Suprapubic skin (tissue), 4 donors: ENCODE data around the gene HNRNPUL2. TPM values are rescaled to one million over a fixed set of nuclear protein-coding genes. Genes with fewer than 3 reads are reported as not detected.
"Not testable (repeated sequence)": the region's sequence is repeated elsewhere in the genome, so short reads cannot be mapped to it uniquely, and the experiment has no call there.

Experiments used
- DNase-seq, 2 donors: peaks; one replicate each; pipeline ENCODE4 v3.0.0-alpha.2; 2019; ENCODE audit warnings: low spot score in 2 of 2
- H3K27ac ChIP-seq: fragments of 200-600 bp; sonication (generic); one replicate; pipeline ENCODE4 v1.5.1; 2019
- H3K27me3 ChIP-seq: fragments of 200-600 bp; sonication (generic); one replicate; pipeline ENCODE4 v1.5.1; 2019
- H3K36me3 ChIP-seq: fragments of 200-600 bp; sonication (generic); one replicate; pipeline ENCODE4 v1.5.1; 2019
- H3K4me1 ChIP-seq: fragments of 200-600 bp; sonication (generic); one replicate; pipeline ENCODE4 v1.5.1; 2019
- H3K4me3 ChIP-seq: fragments of 200-600 bp; sonication (generic); one replicate; pipeline ENCODE4 v1.5.1; 2019; ENCODE audit warnings: mild to moderate bottlenecking
- H3K9me3 ChIP-seq: fragments of 200-600 bp; sonication (generic); one replicate; pipeline ENCODE4 v1.5.1; 2019
- CTCF ChIP-seq, 2 donors: fragments of 200-600 bp in 1 of 2; fragments of 450-650 bp in 1 of 2; sonication (generic) in 1 of 2; IDR thresholded peaks; one replicate each; pipeline ENCODE4 v1.5.1; 2016 to 2019; ENCODE audit warnings: antibody characterized with exemption in 2 of 2, mild to moderate bottlenecking in 1 of 2, moderate library complexity in 1 of 2
- EP300 ChIP-seq: sonication (generic); formaldehyde crosslinking; IDR thresholded peaks from one replicate; pipeline ENCODE4 v1.6.1; 2017; ENCODE audit warnings: antibody characterized with exemption
- POLR2A ChIP-seq, 2 donors: fragments of 450-650 bp; IDR thresholded peaks; one replicate each; pipeline ENCODE4 v1.6.1; 2017; ENCODE audit warnings: antibody characterized with exemption in 2 of 2, mild to moderate bottlenecking in 2 of 2, moderate library complexity in 2 of 2
- POLR2AphosphoS5 ChIP-seq, 3 donors: sonication (generic); formaldehyde crosslinking; IDR thresholded peaks; one replicate each; pipeline ENCODE4 v1.6.1; 2017; ENCODE audit warnings: antibody characterized with exemption in 3 of 3
- WGBS: methylation state at CpG from one replicate; pipeline ENCODE4 v1.1.5; 2018; 5-methylcytosine and 5-hydroxymethylcytosine counted together
- total RNA-seq, 4 donors: library from RNA; depleted of rRNA; stranded (reverse); fragments of >200 nt; gene quantifications; one replicate each; pipeline ENCODE4 v1.1.0, GENCODE V29; 2016

HNRNPUL2 gene
- total RNA-seq, 4 donors from 2014 or later, result 21.1 to 51.5 (median 33.6) TPM

- 17% methylated on average over 16 of the region's 73 CpGs for WGBS
Measured at GRCh38 chr11:62705880-62706849, 21.1 kb downstream of the HNRNPUL2 start.

GRCh38 chr11:62705413-62705812 is 21.8 kb downstream of the HNRNPUL2 start:
- Histone ChIP-seq H3K9me3 (no peaks in the 10 kb centered on the region), H3K4me3 (peak overlapping the region; percentile 63), H3K27me3 (no peaks in the 10 kb centered on the region), H3K4me1 (peaks cover 42% of the 10 kb centered on the region), H3K36me3 (peaks cover 10% of the 10 kb centered on the region), H3K27ac (peak overlapping the region; percentile 71)
- no peak for DNase-seq
- WGBS, result 34% methylated on average over 7 of the region's 7 CpGs
- TF ChIP-seq CTCF (IDR thresholded peaks at IDR 0.05), result no peak
- TF ChIP-seq POLR2AphosphoS5 (IDR thresholded peaks at IDR 0.05), result no peak
- no peak for TF ChIP-seq POLR2A (IDR thresholded peaks at IDR 0.05)
- no peak for TF ChIP-seq EP300

More at GRCh38 chr11:62705880-62706849, 21.1 kb downstream of the HNRNPUL2 start:
- Histone ChIP-seq H3K4me1 (peaks cover 44% of the 10 kb centered on the region), H3K4me3 (peak overlapping the region; percentile 63), H3K9me3 (no peaks in the 10 kb centered on the region), H3K27me3 (no peaks in the 10 kb centered on the region), H3K27ac (peak overlapping the region; percentile 71), H3K36me3 (peaks cover 14% of the 10 kb centered on the region)
- peak in 1 of 2 donors; percentile 12 for TF ChIP-seq POLR2A (IDR thresholded peaks at IDR 0.05)
- no peak for TF ChIP-seq EP300
- TF ChIP-seq POLR2AphosphoS5 (IDR thresholded peaks at IDR 0.05), result peak; percentile 22 to 82 (median 39)
- TF ChIP-seq CTCF (IDR thresholded peaks at IDR 0.05), result no peak
- peak; percentile 97 for DNase-seq

- H3K9me3 ChIP-seq, DNase-seq, H3K27ac ChIP-seq, H3K36me3 ChIP-seq, H3K27me3 ChIP-seq, H3K4me3 ChIP-seq: not testable (repeated sequence)
- H3K4me1 ChIP-seq, result peaks cover 32% of the 10 kb centered on the region
- 93% methylated on average over 4 of the region's 4 CpGs for WGBS
Measured at GRCh38 chr11:62703921-62704320, 23.3 kb downstream of the HNRNPUL2 start.

DNA sequence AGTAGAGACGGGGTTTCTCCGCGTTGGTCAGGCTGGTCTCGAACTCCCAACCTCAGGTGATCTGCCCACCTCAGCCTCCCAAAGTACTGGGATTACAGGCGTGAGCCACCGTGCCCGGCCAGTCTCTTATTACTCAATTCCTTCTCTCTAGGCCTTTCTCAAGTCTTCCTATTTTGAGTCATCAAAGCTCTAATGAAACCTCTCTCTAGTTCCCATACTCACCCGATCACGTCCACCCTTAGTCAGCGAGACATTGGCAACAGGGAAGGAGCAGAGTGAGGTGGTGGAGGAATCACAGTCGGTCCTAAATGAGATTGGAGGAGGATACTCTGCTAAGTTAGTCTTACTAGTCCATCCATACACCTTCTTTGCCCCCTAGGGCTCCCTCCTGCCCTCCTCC is 25.0 kb downstream of the HNRNPUL2 start:
- no peak overlapping the region for H3K4me3 ChIP-seq
- 89% methylated on average over 11 of the region's 11 CpGs for WGBS
- TF ChIP-seq POLR2AphosphoS5 (IDR thresholded peaks at IDR 0.05), result no peak
- TF ChIP-seq POLR2A (IDR thresholded peaks at IDR 0.05), result no peak
- no peak for TF ChIP-seq CTCF (IDR thresholded peaks at IDR 0.05)
- no peak for TF ChIP-seq EP300
- H3K36me3 ChIP-seq, result peaks cover 9% of the 10 kb centered on the region
- no peak for DNase-seq
- no peak overlapping the region for H3K27ac ChIP-seq
- H3K27me3 ChIP-seq, result no peaks in the 10 kb centered on the region
- H3K9me3 ChIP-seq, result no peaks in the 10 kb centered on the region
- peaks cover 19% of the 10 kb centered on the region for H3K4me1 ChIP-seq

DNA sequence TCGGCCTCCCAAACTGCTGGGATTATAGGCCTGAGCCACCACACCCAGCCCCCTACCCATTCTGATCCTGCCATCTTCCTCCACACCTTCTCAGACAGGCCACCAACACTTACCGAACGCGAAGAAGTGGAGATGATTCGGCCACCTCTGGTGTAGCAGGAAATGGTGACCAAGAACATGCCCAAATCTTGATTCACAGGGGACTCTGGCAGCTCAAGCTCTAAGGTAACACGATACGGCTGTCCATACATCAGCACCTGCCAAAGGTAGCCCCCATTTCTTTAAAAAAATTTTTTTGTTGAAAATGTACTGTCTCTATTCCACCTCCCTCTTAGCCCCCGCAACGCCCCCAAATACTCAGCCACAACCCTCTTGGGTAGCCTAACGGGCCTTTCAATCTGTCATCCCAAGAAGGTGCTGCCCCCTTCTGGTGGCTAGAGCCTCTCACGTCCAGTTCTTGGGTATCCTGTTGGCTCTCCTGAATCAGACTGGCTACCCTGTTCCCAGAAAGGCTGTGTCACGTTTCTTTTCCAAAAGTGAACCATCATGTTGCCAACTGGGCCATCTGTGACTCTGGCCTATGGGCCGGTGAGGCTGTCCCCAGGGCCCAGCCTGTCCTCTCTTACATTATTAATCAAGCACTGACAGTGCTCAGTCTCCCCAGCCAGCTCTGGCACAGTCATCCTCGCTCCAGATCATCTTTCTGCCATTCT is 32.6 kb downstream of the HNRNPUL2 start:
- TF ChIP-seq CTCF (IDR thresholded peaks at IDR 0.05) (peak; percentile 71 to 73), POLR2A (IDR thresholded peaks at IDR 0.05) (no peak), EP300 (no peak), POLR2AphosphoS5 (IDR thresholded peaks at IDR 0.05) (no peak)
- H3K4me1 ChIP-seq, result peaks cover 16% of the 10 kb centered on the region
- H3K4me3 ChIP-seq, result no peak overlapping the region
- H3K27me3 ChIP-seq, result no peaks in the 10 kb centered on the region
- 41% methylated on average over 14 of the region's 14 CpGs for WGBS
- H3K27ac ChIP-seq, result no peak overlapping the region
- H3K9me3 ChIP-seq, result no peaks in the 10 kb centered on the region
- H3K36me3 ChIP-seq, result peaks cover 21% of the 10 kb centered on the region
- DNase-seq, result peak in 1 of 2 donors; percentile 87

DNA sequence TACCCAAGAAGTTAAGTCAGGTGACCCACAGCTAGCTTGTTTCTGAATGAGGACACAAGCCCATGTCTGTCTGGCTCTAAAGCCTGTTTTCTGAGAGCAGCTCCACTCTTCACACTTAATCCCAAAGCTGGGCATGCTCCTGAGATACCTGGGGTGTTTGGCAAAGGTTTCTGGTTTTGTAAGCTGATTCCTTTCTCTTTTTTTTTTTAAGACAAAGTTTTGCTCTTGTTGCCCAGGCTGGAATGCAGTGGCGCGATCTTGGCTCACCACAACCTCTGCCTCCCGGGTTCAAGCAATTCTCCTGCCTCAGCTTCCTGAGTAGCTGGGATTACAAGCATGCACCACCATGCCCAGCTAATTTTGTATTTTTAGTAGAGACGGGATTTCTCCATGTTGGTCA is 33.6 kb downstream of the HNRNPUL2 start:
- not testable (repeated sequence) for H3K9me3 ChIP-seq, H3K27ac ChIP-seq, H3K4me3 ChIP-seq, DNase-seq, H3K27me3 ChIP-seq
- 55% methylated on average over 4 of the region's 4 CpGs for WGBS
- H3K36me3 ChIP-seq, result peaks cover 21% of the 10 kb centered on the region
- H3K4me1 ChIP-seq, result peaks cover 22% of the 10 kb centered on the region
